HT1080 (cell line): ENCODE data around the gene CDH15. TPM values are rescaled to one million over a fixed set of nuclear protein-coding genes. Genes with fewer than 3 reads are reported as not detected.
"Not testable (repeated sequence)": the region's sequence is repeated elsewhere in the genome, so short reads cannot be mapped to it uniquely, and the experiment has no call there.

ENCODE experiments used
- DNase-seq: peaks from one replicate; pipeline ENCODE4 v3.0.0-alpha.2; 2015; ENCODE audit warnings: low read depth
- total RNA-seq: library from RNA; depleted of rRNA; stranded (reverse); fragments of >200 nt; shearing (Covaris generic); gene quantifications from 2 replicates; pipeline ENCODE4 v1.2.3, GENCODE V29; 2014

CDH15 gene
- total RNA-seq, 1 experiment from 2014 or later = not detected

DNA sequence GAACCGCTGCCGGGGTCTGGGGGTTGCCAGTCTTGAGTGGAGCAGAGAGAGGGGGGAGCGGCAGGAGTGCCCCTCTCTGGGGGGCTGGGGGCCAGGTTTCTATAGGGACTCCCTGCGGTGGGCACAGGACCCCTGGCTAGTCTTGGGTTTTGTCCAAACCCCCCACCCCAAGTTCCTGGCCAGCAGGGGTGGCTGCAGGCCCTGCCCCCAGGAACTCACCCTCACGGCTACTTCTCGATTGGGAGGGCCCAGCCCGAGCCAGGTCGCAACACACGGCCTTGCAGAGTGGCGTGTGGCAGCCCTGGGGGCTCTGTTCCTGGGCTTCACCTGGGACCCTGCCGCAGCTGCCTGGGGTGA is 601 bp downstream of the CDH15 start:
- no peak for DNase-seq

DNA sequence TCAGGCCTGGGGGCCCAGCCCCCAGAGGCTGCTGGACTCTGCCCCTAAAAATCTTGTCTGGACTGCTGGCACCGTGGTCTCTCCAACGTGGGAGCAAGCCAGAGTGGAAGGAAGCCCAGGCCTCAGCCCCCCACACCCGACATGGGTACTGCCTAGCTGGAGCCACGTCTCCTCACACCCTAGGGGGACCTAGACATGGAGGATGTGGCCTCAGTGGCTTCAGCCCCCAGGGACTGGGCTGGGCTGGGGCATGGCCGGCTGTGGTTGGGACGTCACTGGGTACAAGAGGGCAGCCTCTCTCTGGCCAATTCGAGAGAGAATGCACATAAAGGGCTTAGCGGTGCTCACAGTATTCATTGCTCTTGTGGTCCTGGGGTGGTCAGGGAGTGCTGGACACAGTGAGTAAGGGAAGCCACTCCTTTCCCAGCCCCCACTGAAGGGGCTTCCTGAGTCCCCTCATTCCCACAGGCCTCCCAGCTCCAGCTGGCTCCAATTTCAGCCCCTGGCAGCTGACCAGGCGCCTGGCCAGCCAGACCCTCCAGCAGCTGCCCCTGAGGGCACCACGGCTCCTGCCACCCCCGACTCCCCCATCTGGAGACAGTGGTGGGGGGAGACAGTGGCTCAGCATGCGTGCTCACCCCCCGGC is 1.1 kb downstream of the CDH15 start:
- DNase-seq = no peak

DNA sequence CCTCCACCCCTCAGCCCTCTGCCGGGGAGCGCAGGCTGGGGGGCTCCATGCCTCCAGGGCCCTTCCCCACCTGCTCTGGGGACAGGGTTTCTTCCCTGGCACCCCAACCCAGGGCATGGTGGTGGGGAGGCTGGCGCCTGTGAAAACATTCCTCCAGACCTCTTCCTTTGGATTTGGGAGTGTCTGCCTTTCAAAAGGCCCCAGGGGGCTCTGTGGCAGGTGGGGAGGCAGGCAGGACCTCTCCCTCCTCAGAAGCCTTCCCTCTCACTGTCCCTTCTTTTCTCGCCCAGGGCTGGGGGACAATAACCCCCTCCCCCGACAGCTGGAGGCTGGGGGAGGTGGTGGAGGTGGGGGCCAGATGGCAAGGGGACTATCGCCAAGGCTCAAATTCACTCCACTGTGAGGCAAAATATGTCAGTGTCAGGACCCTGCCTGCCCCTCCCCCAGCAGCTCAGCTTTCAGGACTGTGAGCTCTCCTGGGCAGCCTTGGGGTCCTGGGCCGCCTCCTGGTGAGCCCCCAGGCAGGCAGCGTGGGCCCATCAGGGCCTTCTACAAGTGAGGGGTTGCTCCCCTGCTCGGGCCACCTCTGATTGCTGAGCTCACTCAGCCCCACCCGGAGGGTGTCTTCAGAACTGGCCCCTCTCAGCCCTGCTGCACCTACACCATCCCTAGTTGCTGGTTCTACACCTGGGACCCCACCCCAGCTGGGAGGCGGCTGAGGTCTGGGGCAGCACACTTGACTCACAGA is 1.8 kb downstream of the CDH15 start:
- DNase-seq = no peak

DNA sequence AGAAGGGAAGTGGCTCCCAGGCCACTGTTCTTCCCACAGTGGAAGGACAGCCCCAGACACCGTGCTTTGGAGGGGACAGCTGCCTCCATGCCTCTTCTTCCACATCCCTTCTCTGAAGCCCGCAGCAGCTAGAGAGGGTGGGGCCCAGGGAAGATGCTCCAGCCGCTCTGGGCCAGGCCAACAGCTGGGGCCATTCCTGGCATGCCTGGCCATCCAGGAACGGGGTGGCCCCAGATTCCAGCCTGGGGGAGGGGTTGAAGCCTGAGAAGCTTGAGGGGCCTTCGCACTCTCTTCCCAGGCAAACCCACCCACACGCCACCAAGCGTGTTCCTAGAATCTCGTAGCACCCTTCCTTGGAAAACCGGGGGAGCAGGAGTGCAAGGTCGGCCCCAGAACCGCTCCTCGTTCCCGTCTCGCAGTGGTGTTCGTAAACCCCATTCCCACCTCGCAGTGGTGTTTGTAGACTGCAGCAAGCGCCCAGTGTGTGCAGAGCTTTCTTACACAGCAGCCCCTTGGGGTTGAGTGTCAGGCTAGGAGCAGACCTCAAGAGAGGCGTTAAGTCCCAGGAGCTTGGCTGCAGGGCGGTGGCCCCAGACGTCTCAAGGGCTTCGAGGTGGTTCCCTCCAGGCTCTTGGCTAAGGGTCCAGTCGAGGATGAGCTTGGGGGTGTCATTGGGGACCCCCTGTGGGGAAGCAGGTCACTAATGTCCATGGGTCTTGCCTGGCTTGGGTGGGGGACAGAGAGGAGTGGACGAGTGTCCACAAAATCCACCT is 2.7 kb downstream of the CDH15 start:
- DNase-seq = no peak

DNA sequence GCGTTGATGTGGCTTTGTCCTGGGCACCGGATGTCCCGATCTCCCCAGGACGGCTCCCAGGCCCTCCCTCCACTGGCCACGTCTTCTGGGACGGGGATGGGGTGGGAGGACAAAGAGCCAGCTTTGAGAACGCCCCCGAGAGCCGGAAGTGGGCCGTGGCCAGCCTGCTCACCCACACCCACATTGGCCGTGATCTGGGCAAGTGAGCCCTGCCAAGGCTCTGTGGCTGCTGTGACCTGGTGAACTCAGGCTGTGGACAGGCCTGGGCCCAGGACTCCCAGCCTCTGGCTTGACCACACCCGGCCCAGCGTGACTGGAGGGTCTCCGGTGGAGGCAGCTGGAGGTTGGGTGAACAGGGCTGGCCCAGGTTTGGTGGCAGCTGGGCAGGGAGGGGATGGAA is 3.3 kb downstream of the CDH15 start:
- DNase-seq = no peak

DNA sequence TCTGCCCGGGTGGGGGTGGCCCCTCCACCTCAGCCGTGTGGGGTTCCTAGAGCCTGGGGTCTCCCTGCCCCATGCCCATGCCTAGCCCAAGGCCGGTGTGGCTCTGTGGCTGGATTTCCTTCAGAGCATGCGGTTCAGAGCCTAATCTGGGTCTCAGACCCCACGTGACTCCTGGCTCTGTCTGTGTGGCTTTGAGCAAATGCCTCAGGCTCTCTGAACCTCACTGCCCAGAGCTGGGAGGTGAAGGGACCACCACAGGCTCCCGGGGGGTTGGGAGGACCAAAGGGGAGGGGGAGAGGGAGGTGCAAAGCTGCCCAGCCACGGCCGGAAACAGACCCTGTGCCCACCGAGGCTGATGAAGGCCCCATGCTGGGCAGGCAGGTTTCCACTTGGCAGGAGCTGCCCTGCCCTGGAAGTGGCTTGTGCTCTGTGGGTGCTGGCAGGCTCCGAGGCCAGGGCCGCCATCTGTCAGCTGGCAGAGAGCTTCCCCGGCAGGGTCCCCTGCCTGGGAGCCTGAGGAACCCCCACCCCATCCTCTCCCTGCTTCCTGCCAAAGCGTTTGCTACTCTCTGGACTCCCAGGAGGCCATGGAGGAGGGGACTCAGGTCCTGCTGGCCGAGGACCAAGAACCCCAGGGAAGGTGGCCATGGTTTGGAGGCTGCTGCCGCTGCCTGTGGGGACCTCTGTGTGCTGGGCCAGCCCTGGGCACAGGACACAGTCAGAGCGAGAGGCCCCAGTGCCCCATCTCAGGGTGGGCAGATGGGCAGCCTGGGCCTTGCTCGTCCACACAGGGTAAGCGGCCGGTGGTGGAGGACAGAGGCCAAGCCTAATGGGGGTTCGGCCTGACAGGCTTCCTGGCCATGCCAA is 4.0 kb downstream of the CDH15 start:
- no peak for DNase-seq

DNA sequence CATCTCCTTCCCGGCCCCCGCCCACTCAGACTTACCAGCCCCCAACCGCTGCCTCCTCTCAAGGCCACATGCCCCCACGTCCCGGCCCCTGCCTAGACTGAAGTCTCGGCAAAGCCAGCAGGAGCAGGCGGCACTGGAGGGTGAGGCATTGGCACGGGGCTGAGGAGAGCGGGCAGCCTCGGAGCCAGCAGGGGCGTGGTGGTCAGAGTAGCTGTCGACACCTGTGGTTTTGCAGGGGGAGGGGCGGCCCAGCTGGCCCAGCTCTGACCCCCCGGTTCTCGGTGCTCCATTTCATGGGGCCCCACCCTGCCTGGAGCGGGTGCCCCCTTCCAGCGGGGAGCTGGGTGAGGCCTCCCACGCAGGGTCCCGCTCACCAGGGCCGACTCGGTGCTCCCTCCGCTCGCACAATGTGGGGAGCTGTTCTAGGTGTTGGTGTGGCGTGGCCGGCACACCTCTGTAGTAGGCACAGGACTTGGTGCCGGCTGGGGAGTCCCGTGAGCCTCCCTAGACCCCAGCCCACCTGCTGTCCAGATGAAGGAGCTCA is 4.7 kb downstream of the CDH15 start:
- no peak for DNase-seq

DNA sequence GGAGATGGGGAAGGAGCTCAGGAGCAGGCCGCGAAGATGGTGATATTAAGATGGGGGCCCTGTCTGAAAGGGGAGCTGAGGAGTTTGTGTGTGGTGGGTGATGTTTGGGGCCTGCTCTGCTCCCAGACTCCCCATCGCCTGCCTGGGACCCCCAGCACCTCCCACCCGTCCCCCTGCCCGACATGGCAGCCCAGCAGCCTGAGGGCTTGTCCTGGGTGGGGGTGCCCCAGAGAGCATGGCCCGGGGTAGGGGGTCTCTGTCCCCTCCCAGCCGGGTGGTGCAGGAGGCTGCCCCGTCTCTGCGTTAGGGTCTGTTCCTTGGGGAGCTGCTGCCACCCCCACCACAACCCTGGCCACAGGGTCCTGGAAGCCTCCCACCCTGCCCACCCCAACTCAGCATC is 5.2 kb downstream of the CDH15 start:
- no peak for DNase-seq

DNA sequence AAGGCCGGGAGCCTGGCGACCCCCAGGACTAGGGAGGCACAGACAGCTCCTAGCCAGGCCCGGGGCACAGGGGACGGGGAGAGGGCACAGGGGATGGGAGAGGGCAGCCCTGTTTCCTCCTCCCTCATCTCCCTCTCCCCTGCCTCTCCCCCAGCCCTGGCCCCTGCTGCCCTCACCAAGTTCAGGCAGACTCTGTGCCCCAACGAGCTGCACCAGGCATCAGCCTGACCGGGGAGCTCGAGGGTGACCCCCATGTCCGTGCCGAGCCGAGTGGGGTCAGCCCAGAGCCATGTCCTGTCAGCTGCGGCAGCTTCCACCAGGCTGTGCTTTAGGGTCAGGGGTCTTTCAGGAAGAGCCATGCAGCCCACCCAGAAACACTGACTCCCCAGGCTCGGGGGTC is 6.0 kb downstream of the CDH15 start:
- DNase-seq = no peak

DNA sequence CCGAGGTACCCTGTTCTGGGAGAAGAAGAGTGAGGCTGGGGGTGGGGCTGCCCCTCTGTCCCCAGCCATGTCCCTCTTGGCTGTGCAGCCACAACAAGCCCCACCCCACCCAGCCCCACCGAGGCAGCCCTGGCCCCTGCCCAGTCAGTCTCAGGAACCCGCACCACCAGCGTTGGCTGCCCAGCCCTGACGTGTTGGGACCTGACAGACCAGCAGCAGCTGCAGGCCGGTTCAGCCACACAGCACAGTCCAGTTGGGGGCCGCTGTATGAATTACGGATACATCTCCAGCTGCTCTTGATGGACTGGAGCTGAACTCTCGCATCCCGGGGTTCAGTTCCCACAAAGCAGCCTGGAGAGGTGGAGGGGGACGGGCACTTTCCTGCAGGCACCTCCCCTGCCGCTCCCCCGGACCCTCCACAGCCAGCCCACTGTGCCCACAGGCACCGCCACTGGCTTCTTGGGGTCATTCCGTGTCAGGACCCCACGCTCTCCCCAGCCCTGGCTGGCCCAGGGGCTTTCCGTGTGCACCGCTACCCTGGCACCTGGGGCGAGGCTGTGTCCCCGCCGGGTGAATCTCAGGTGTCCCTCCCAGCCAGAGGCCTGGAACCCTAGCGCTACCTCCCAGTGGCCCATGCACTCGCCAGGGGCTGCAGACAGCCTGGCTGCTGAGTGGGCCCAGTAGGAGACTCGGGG is 7.1 kb downstream of the CDH15 start:
- no peak for DNase-seq

DNA sequence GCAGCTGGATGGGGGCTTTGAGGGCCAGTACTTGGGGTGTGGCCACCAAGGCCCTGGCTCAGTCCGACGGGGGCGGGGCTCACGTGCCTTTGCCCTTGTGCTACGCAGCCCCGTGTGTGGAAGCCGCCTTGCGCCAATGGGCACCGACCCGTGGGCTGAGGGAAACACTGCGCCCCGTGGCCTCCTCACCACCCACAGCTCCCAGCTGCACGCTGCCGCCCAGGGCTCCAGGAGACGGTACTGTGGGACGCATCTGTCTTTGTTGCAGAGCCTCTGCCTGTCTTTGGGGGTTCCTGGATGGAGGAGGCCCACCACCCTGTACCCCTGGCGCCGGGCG is 7.6 kb downstream of the CDH15 start:
- DNase-seq = no peak

DNA sequence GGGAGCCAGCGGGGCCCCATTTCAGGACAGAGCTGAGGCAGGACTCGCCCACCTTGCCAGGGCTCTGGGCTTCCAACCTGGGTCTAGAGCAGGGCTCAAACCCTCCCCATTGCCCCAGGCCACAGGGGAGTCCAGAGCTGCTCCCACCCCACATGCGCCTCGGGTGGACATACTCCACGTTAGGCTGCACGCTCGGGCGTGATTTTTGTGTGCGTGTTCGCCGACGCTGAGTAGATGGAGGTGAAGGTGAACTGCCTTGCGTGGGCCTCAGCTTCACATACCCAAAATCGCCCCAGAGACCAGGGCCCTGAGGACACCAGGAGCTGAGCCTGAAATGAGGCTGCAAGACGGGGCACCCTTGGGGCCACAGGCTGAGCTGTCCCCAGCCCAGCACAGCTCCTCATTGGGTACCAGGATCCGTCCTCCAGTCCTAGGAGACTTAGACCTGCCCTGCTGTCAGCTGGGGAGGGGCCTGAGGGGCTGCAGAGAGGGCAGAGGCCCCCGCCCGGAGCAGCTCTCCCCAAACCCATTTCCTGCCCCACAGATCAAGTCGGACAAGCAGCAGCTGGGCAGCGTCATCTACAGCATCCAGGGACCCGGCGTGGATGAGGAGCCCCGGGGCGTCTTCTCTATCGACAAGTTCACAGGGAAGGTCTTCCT is 8.2 kb downstream of the CDH15 start:
- DNase-seq = no peak

DNA sequence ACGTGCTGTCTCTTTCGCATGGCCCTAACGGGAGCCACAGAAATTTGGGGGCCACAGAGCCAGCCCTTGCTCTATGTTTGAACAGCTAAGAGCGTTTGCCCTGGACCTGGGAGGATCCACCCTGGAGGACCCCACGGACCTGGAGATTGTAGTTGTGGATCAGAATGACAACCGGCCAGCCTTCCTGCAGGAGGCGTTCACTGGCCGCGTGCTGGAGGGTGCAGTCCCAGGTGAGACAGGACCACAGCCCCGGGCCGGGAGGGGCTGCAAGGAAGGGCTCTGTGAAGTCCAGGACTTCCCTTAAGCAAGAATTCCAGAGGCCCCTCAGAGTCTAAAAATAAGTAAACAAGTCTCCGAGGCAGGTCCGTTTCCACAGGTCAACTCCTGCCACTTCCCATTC is 11.9 kb downstream of the CDH15 start:
- DNase-seq = no peak

DNA sequence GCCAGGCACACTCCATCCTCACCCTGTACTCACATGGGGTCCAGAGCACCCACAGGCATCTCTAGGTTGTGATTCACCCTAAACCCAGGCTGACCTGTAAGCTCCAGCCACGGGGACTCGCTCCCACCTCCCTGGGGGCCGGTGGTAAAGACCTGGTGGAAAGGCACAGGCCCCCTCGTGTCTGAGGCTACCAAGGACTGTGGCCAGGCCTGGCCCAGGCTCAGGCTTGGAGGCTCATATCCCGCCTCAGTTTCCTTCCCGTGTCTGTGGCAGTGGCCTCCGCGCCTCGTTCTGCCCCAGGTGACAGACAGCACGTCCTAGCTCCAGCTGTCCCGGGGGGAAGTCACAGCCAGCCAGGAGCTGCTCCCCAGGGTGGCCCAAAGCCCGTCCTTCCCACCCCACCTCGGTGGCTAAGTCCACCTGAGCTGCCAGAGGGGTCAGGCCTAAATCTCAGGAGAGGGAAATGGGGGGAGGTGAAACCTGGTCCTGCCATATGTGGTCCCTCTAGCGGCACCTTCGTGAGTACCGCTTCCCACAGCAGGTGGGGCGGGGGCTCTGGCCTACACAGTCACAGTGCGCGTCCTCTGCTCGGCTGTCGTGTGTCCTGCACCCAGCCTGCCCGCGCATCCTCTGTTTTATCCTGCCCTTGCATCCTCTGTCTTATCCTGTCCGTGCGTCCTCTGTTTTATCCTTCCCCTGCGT is 12.6 kb downstream of the CDH15 start:
- no peak for DNase-seq

DNA sequence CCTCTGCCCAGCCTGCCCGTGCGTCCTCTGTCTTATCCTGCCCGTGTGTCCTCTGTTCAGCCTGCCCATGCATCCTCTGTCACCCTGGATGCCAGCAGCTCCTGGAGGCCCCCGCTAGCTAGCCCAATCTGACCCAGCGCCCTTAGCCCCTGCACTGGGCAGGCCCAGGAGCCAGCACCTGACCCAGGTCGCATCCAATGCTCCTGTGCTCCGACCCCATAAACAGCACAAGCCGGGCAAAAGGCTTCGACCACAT is 13.1 kb downstream of the CDH15 start:
- DNase-seq = no peak

DNA sequence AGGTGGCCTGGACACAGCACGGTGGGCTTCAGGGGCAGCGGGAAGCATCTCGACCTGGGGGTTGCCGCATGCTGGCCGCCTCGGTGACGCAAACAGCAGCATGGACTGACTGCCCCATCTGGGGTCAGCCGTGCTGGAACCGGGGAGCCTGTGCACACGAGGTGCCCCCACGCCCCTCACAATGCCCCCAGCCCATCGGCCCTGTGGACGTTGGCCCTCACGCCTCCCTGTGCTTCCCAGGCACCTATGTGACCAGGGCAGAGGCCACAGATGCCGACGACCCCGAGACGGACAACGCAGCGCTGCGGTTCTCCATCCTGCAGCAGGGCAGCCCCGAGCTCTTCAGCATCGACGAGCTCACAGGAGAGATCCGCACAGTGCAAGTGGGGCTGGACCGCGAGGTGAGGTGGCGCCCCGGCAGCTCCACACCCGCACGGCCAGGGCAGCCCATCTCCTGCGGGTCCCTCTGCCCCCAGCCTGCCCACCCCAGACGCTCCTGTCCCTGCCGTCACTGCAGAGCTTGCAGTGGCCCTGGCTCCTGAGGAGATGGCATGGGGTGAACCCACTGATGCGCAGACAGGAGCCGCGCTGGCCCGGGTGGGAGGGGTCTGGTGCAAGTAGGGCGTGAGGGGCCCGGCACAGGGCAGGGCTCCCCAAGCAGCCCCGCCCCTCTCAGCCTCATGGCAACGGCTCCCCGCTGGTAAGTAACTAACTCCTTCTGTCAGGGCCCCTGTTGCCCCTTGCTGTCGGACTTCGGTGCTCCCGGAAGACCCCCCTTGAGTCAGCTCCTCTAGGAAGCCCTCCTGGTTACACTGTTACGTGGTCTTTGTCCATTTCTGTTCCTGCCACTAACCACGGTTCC is 13.6 kb downstream of the CDH15 start:
- no peak for DNase-seq

DNA sequence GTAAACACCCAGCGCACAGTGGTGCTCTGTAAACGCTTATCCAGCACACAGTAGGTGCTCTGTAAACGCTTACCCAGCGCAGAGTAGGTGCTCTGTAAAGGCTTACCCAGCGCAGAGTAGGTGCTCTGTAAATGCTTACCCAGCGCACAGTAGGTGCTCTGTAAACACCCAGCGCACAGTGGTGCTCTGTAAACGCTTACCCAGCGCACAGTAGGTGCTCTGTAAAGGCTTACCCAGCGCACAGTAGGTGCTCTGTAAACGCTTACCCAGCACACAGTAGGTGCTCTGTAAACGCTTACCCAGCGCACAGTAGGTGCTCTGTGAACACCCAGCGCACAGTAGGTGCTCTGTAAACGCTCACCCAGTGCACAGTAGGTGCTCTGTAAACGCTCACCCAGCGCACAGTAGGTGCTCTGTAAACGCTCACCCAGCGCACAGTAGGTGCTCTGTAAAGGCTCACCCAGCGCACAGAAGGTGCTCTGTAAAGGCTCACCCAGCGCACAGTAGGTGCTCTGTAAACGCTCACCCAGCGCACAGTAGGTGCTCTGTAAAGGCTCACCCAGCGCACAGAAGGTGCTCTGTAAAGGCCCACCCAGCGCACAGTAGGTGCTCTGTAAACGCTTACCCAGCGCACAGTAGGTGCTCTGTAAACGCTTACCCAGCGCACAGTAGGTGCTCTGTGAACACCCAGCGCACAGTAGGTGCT is 14.5 kb downstream of the CDH15 start:
- not testable (repeated sequence) for DNase-seq

DNA sequence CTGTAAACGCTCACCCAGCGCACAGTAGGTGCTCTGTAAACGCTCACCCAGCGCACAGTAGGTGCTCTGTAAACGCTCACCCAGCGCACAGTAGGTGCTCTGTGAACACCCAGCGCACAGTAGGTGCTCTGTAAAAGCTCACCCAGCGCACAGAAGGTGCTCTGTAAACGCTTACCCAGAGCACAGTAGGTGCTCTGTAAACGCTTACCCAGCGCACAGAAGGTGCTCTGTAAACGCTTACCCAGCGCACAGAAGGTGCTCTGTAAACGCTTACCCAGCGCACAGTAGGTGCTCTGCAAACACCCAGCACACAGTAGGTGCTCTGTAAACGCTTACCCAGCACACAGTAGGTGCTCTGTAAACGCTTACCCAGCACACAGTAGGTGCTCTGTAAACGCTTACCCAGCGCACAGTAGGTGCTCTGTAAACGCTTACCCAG is 15.1 kb downstream of the CDH15 start:
- DNase-seq = not testable (repeated sequence)
